GM19452 (cell line): ENCODE results near the gene ST7L.

Source experiments
- ATAC-seq: cut with Tn5 transposase; IDR thresholded peaks from one replicate; pipeline ENCODE4 v1.9.1; 2021; ENCODE audit not compliant: unreplicated experiment

The ST7L gene

GRCh38 chr1:112554411-112554810, 64.5 kb downstream of the ST7L start:
- ATAC-seq = no peak

- no peak for ATAC-seq
Measured at GRCh38 chr1:112549590-112549989, 69.4 kb downstream of the ST7L start.

GRCh38 chr1:112548547-112548946, 70.4 kb downstream of the ST7L start:
- ATAC-seq = no peak

GRCh38 chr1:112546076-112546475, 72.9 kb downstream of the ST7L start:
- no peak for ATAC-seq

GRCh38 chr1:112544751-112545150, 74.2 kb downstream of the ST7L start:
- no peak for ATAC-seq

- ATAC-seq = no peak
Measured at GRCh38 chr1:112544011-112544688, 74.8 kb downstream of the ST7L start.

- no peak for ATAC-seq
Measured at GRCh38 chr1:112542206-112542973, 76.6 kb downstream of the ST7L start.

- no peak for ATAC-seq
Measured at GRCh38 chr1:112541299-112541698, 77.6 kb downstream of the ST7L start.

GRCh38 chr1:112540226-112540794, 78.6 kb downstream of the ST7L start:
- ATAC-seq = no peak

GRCh38 chr1:112538883-112539282, 80.1 kb downstream of the ST7L start:
- ATAC-seq = no peak

- no peak for ATAC-seq
Measured at GRCh38 chr1:112537456-112537855, 81.5 kb downstream of the ST7L start.

- ATAC-seq = no peak
Measured at GRCh38 chr1:112536561-112536960, 82.4 kb downstream of the ST7L start.

- ATAC-seq = no peak
Measured at GRCh38 chr1:112533029-112533428, 85.9 kb downstream of the ST7L start.

GRCh38 chr1:112532064-112532463, 86.9 kb downstream of the ST7L start:
- no peak for ATAC-seq

- ATAC-seq = no peak
Measured at GRCh38 chr1:112530832-112531231, 88.1 kb downstream of the ST7L start.

- no peak for ATAC-seq
Measured at GRCh38 chr1:112529301-112529700, 89.6 kb downstream of the ST7L start.

GRCh38 chr1:112528076-112528475, 90.9 kb downstream of the ST7L start:
- no peak for ATAC-seq

GRCh38 chr1:112527266-112528010, 91.5 kb downstream of the ST7L start:
- ATAC-seq = no peak

- ATAC-seq = no peak
Measured at GRCh38 chr1:112524986-112525385, 94.0 kb downstream of the ST7L start.

- ATAC-seq = no peak
Measured at GRCh38 chr1:112524251-112524650, 94.7 kb downstream of the ST7L start.

- ATAC-seq = no peak
Measured at GRCh38 chr1:112522621-112523020, 96.3 kb downstream of the ST7L start.

GRCh38 chr1:112520166-112520565, 98.8 kb downstream of the ST7L start:
- no peak for ATAC-seq
